Panc1 (cell line): Measurements from ENCODE around the gene JAKMIP3. TPM values are rescaled to one million over a fixed set of nuclear protein-coding genes. Genes with fewer than 3 reads are reported as not detected.
A peak's percentile ranks its signal among the peaks of the same experiment; 100 is the strongest.

Experiments used
- ATAC-seq: fragments of 200-7000 bp; cut with Tn5 transposase; 2 replicates; pipeline ENCODE4 v1.9.1; 2020; ENCODE audit warnings: mild to moderate bottlenecking, moderate library complexity
- BruUV-seq: library from RNA; stranded (reverse); fragments of 400-500 nt; replicated peaks from 2 replicates; lab custom pipeline; 2021; lab: Mats Ljungman, UMichigan
- CTCF ChIA-PET: fragments of 300-600 bp; sonication (Branson Sonifier 250); formaldehyde crosslinking; loops from one replicate; lab custom pipeline; 2022; ENCODE audit warnings: antibody characterized with exemption; lab: Charles Lee
- POLR2A ChIA-PET: fragments of 300-600 bp; sonication (Branson Sonifier 250); formaldehyde crosslinking; loops from one replicate; lab custom pipeline; 2022; ENCODE audit warnings: antibody characterized with exemption; lab: Charles Lee
- DNase-seq: peaks from one replicate; pipeline ENCODE4 v3.0.0-alpha.2; 2010; ENCODE audit warnings: low read depth, low spot score
- H3K27ac ChIP-seq: 2 replicates; pipeline ENCODE4 v1.5.1; 2011; ENCODE audit warnings: mild to moderate bottlenecking, low read length, inconsistent platforms
- H3K27me3 ChIP-seq: fragments of 200-500 bp; sonication (Bioruptor generic); 2 replicates; pipeline ENCODE4 v1.6.0; 2014; ENCODE audit warnings: low read length, inconsistent platforms; ENCODE audit not compliant: control insufficient read depth, insufficient read depth
- H3K36me3 ChIP-seq: fragments of 200-500 bp; sonication (Bioruptor generic); 2 replicates; pipeline ENCODE4 v1.5.1; 2014; ENCODE audit warnings: inconsistent platforms, mild to moderate bottlenecking, low read length, moderate library complexity; ENCODE audit not compliant: control insufficient read depth, insufficient read depth
- H3K4me1 ChIP-seq: 2 replicates; pipeline ENCODE4 v1.5.1; 2011; ENCODE audit warnings: inconsistent platforms, mild to moderate bottlenecking, low read length, moderate library complexity; ENCODE audit not compliant: control insufficient read depth, insufficient read depth
- H3K4me3 ChIP-seq, 2 experiments: 2 replicates each; pipeline ENCODE4 v1.5.1; 2011 to 2012; ENCODE audit warnings: low read depth in 2 of 2, low read length in 2 of 2, mild to moderate bottlenecking in 2 of 2, inconsistent platforms in 1 of 2, moderate library complexity in 1 of 2
- H3K9me3 ChIP-seq: fragments of 200-500 bp; sonication (Bioruptor generic); 2 replicates; pipeline ENCODE4 v1.5.1; 2014; ENCODE audit warnings: low read depth, mild to moderate bottlenecking, inconsistent platforms, low read length, moderate library complexity; ENCODE audit not compliant: control insufficient read depth, insufficient read depth
- CTCF ChIP-seq: fragments of 450-650 bp; IDR thresholded peaks from 2 replicates; pipeline ENCODE4 v1.5.1; 2017; ENCODE audit warnings: mild to moderate bottlenecking
- POLR2AphosphoS5 ChIP-seq: IDR thresholded peaks from 2 replicates; pipeline ENCODE4 v1.6.1; 2012; ENCODE audit warnings: mild to moderate bottlenecking, low read depth, low read length, moderate library complexity
- REST ChIP-seq, 2 experiments: IDR thresholded peaks; 2 replicates each; pipeline ENCODE4 v1.6.1; 2011 to 2012; ENCODE audit warnings: low read depth in 2 of 2, control low read depth in 1 of 2, low read length in 1 of 2, mild to moderate bottlenecking in 1 of 2, moderate library complexity in 1 of 2; ENCODE audit not compliant: insufficient read depth in 1 of 2
- SIN3A ChIP-seq: IDR thresholded peaks from 2 replicates; pipeline ENCODE4 v1.6.1; 2012; ENCODE audit warnings: low read depth, mild to moderate bottlenecking, low read length, moderate library complexity, borderline replicate concordance; ENCODE audit not compliant: insufficient read depth
- TCF7L2 ChIP-seq: IDR thresholded peaks from 2 replicates; pipeline ENCODE4 v1.6.1; 2011; ENCODE audit warnings: mild to moderate bottlenecking, low read depth, low read length, inconsistent platforms
- in situ Hi-C: cut with HindIII; loops from 2 replicates; pipeline ENCODE4 v1.10.0; 2016; ENCODE audit warnings: low sequenced_read_pairs, low pct_unique_long_range_greater_than_20kb
- intact Hi-C: fragments of 100-400 bp; cut with micrococcal nuclease; formaldehyde crosslinking; loops from one replicate; pipeline ENCODE4 v1.10.0; 2022; ENCODE audit not compliant: unreplicated experiment
- total RNA-seq: library from RNA; stranded (reverse); gene quantifications from one replicate; pipeline ENCODE4 v1.2.1, GENCODE V29; 2021; ENCODE audit not compliant: unreplicated experiment

JAKMIP3 gene
- total RNA-seq, 1 experiment from 2014 or later = 1.5 TPM

- POLR2A ChIA-PET = no interaction called here
Measured at GRCh38 chr10:132052124-132052523, 13.6 kb upstream of the JAKMIP3 start.

GRCh38 chr10:132054564-132054963 is 11.2 kb upstream of the JAKMIP3 start:
- in situ Hi-C loops = no loop called here
- no TSS peak for BruUV-seq
- TF ChIP-seq CTCF (no peak), SIN3A (no peak), POLR2AphosphoS5 (no peak), TCF7L2 (no peak), REST (IDR thresholded peaks at IDR 0.05; ENCODE audit: insufficient read depth in 1 of 2, low read depth in 2 of 2, low read length in 1 of 2) (peak; percentile 90 to 94)
- Histone ChIP-seq H3K27ac (no peak overlapping the region), H3K36me3 (no peaks in the 10 kb centered on the region), H3K4me1 (no peaks in the 10 kb centered on the region), H3K27me3 (peaks cover 5% of the 10 kb centered on the region; the same call in 1 of the 2 replicates), H3K9me3 (peaks cover 13% of the 10 kb centered on the region; the same call in 1 of the 2 replicates), H3K4me3 (no peak overlapping the region)
- intact Hi-C loops = no loop called here
- no peak for ATAC-seq
- no peak for DNase-seq
- POLR2A ChIA-PET = no interaction called here
- CTCF ChIA-PET = interaction anchor here (0.8 kb wide), 1 partner anchor 31 kb away, joined by 4 read pairs; no protein-coding TSS in a partner anchor

More at GRCh38 chr10:132052124-132052523, 13.6 kb upstream of the JAKMIP3 start:
- ATAC-seq = no peak
- intact Hi-C loops (no loop called here), in situ Hi-C loops (no loop called here)
- Histone ChIP-seq H3K36me3 (no peaks in the 10 kb centered on the region), H3K27me3 (peaks cover 5% of the 10 kb centered on the region; the same call in 1 of the 2 replicates), H3K9me3 (peaks cover 13% of the 10 kb centered on the region; the same call in 1 of the 2 replicates), H3K4me1 (no peaks in the 10 kb centered on the region), H3K4me3 (no peak overlapping the region), H3K27ac (no peak overlapping the region)
- BruUV-seq = no TSS peak
- DNase-seq = no peak
- no peak for TF ChIP-seq CTCF
- no peak for TF ChIP-seq SIN3A
- TF ChIP-seq POLR2AphosphoS5 = no peak
- no peak for TF ChIP-seq REST (IDR thresholded peaks at IDR 0.05; ENCODE audit: insufficient read depth in 1 of 2, low read depth in 2 of 2, low read length in 1 of 2)
- no peak for TF ChIP-seq TCF7L2
- CTCF ChIA-PET = no interaction called here
